IMR-90 (cell line): ENCODE results near the gene KRTAP5-10. TPM values are rescaled to one million over a fixed set of nuclear protein-coding genes. Genes with fewer than 3 reads are reported as not detected.

Experiments
- ATAC-seq: fragments of 200-7000 bp; cut with Tn5 transposase; 2 replicates; pipeline ENCODE4 v1.9.1; 2020; ENCODE audit warnings: low read depth, mild to moderate bottlenecking, moderate library complexity
- BruUV-seq: library from RNA; stranded (reverse); fragments of 400-500 nt; replicated peaks from 2 replicates; lab custom pipeline; 2021; lab: Mats Ljungman, UMichigan
- CTCF ChIA-PET: fragments of 300-600 bp; formaldehyde crosslinking; extraction: SDS; loops from one replicate; lab custom pipeline; 2021; ENCODE audit warnings: antibody characterized with exemption; lab: Yijun Ruan, JAX
- POLR2A ChIA-PET: fragments of 300-600 bp; sonication (Branson Sonifier 250); formaldehyde crosslinking; loops from one replicate; lab custom pipeline; 2022; ENCODE audit warnings: antibody characterized with exemption; ENCODE audit not compliant: unreplicated experiment; lab: Charles Lee
- DNase-seq: peaks from one replicate; pipeline ENCODE4 v3.0.0; 2013
- H2AFZ ChIP-seq: replicated peaks from 2 replicates; pipeline ENCODE3; 2013; ENCODE audit warnings: low read length, mild to moderate bottlenecking; ENCODE audit not compliant: poor library complexity
- H2AK5ac ChIP-seq: 2 replicates; pipeline ENCODE4 v1.6.1; 2013; ENCODE audit warnings: low read depth, low read length, inconsistent platforms
- H2AK9ac ChIP-seq: replicated peaks from 2 replicates; pipeline ENCODE3; 2013; ENCODE audit warnings: mild to moderate bottlenecking, low read depth, low read length, moderate library complexity; ENCODE audit not compliant: poor library complexity
- H2BK120ac ChIP-seq: 2 replicates; pipeline ENCODE4 v1.6.1; 2013; ENCODE audit warnings: low read depth, low read length, inconsistent platforms
- H2BK15ac ChIP-seq: 3 replicates; pipeline ENCODE4 v1.6.1; 2013; ENCODE audit warnings: low read depth, low read length, inconsistent platforms
- H2BK20ac ChIP-seq: 2 replicates; pipeline ENCODE4 v1.6.1; 2013; ENCODE audit warnings: low read depth, mild to moderate bottlenecking, inconsistent platforms, low read length, moderate library complexity
- H2BK5ac ChIP-seq: 2 replicates; pipeline ENCODE4 v1.6.1; 2013; ENCODE audit warnings: mild to moderate bottlenecking, low read depth, low read length, inconsistent platforms; ENCODE audit not compliant: poor library complexity, severe bottlenecking
- H3K14ac ChIP-seq: replicated peaks from 2 replicates; pipeline ENCODE4 v1.6.1; 2013; ENCODE audit warnings: low read depth, low read length, inconsistent platforms
- H3K18ac ChIP-seq: 2 replicates; pipeline ENCODE4 v1.6.1; 2013; ENCODE audit warnings: low read depth, low read length, control low read depth
- H3K23ac ChIP-seq: 2 replicates; pipeline ENCODE4 v1.6.1; 2013; ENCODE audit warnings: low read depth, low read length, inconsistent platforms
- H3K27ac ChIP-seq: 2 replicates; pipeline ENCODE4 v1.5.1; 2013; ENCODE audit warnings: mild to moderate bottlenecking, control low read depth, low read length; ENCODE audit not compliant: insufficient read depth
- H3K27me3 ChIP-seq: 2 replicates; pipeline ENCODE4 v1.6.1; 2013; ENCODE audit warnings: low read length; ENCODE audit not compliant: control insufficient read depth, insufficient read depth
- H3K36me3 ChIP-seq: 2 replicates; pipeline ENCODE4 v1.6.1; 2013; ENCODE audit warnings: low read length, mixed read lengths; ENCODE audit not compliant: control insufficient read depth, insufficient read depth
- H3K4ac ChIP-seq: 2 replicates; pipeline ENCODE4 v1.6.1; 2013; ENCODE audit warnings: low read depth, low read length, inconsistent platforms
- H3K4me1 ChIP-seq: 2 replicates; pipeline ENCODE4 v1.6.1; 2013; ENCODE audit warnings: low read length, mixed read lengths; ENCODE audit not compliant: control insufficient read depth, insufficient read depth
- H3K4me2 ChIP-seq: 2 replicates; pipeline ENCODE4 v1.6.1; 2013; ENCODE audit warnings: low read depth, mild to moderate bottlenecking, control low read depth, low read length, moderate library complexity
- H3K4me3 ChIP-seq: 2 replicates; pipeline ENCODE4 v1.5.1; 2013; ENCODE audit warnings: low read depth, mild to moderate bottlenecking, control low read depth, low read length, moderate library complexity; ENCODE audit not compliant: insufficient read depth
- H3K56ac ChIP-seq: 2 replicates; pipeline ENCODE4 v1.6.1; 2013; ENCODE audit warnings: low read length, inconsistent platforms; ENCODE audit not compliant: insufficient read depth; ENCODE audit errors: extremely low read depth
- H3K79me1 ChIP-seq, 2 experiments: 2 replicates each; pipeline ENCODE4 v1.6.1; 2013; ENCODE audit warnings: low read length in 2 of 2, inconsistent platforms in 1 of 2, low read depth in 1 of 2
- H3K9ac ChIP-seq: 2 replicates; pipeline ENCODE4 v1.6.1; 2013; ENCODE audit warnings: low read depth, low read length, control low read depth
- H3K9me1 ChIP-seq: 2 replicates; pipeline ENCODE4 v1.6.1; 2013; ENCODE audit warnings: low read length, inconsistent platforms; ENCODE audit not compliant: insufficient read depth
- H3K9me3 ChIP-seq: 2 replicates; pipeline ENCODE4 v1.6.1; 2013; ENCODE audit warnings: low read length; ENCODE audit not compliant: control insufficient read depth, insufficient read depth
- H4K20me1 ChIP-seq: 2 replicates; pipeline ENCODE4 v1.6.1; 2013; ENCODE audit warnings: low read length, inconsistent platforms; ENCODE audit not compliant: insufficient read depth
- H4K5ac ChIP-seq: 2 replicates; pipeline ENCODE4 v1.6.1; 2013; ENCODE audit warnings: mild to moderate bottlenecking, low read depth, low read length, control low read depth
- H4K8ac ChIP-seq, 2 experiments: 2 replicates each; pipeline ENCODE4 v1.6.1; 2013; ENCODE audit warnings: low read depth in 2 of 2, low read length in 2 of 2, control low read depth in 1 of 2, inconsistent platforms in 1 of 2
- H4K91ac ChIP-seq: 2 replicates; pipeline ENCODE4 v1.6.1; 2013; ENCODE audit warnings: low read depth, low read length, inconsistent platforms; ENCODE audit not compliant: insufficient read depth
- CEBPB ChIP-seq: IDR thresholded peaks from 2 replicates; pipeline ENCODE4 v1.6.1; 2012; ENCODE audit warnings: low read depth, low read length, improper control_type of control experiment
- CTCF ChIP-seq: conservative IDR thresholded peaks from 2 replicates; pipeline ENCODE4 v1.5.1; 2012; ENCODE audit warnings: mild to moderate bottlenecking, low read depth, low read length, improper control_type of control experiment
- FOS ChIP-seq: fragments of 150-350 bp; IDR thresholded peaks from 2 replicates; pipeline ENCODE4 v1.6.1; 2016; ENCODE audit warnings: low read depth, low read length
- MAZ ChIP-seq: IDR thresholded peaks from 2 replicates; pipeline ENCODE4 v1.6.1; 2012; ENCODE audit warnings: low read depth, mild to moderate bottlenecking, low read length, improper control_type of control experiment, moderate library complexity, borderline replicate concordance
- MXI1 ChIP-seq: IDR thresholded peaks from 2 replicates; pipeline ENCODE4 v1.6.1; 2012; ENCODE audit warnings: low read depth, mild to moderate bottlenecking, low read length, moderate library complexity, borderline replicate concordance
- NFE2L2 ChIP-seq: fragments of 150-350 bp; IDR thresholded peaks from 2 replicates; pipeline ENCODE4 v1.6.1; 2016; ENCODE audit warnings: low read depth, mild to moderate bottlenecking, low read length
- RCOR1 ChIP-seq: IDR thresholded peaks from 2 replicates; pipeline ENCODE4 v1.6.1; 2012; ENCODE audit warnings: mild to moderate bottlenecking, low read length, improper control_type of control experiment; ENCODE audit not compliant: insufficient replicate concordance
- WGBS, 2 experiments: methylation state at CpG; one replicate each; pipeline versions ENCODE4 v1.1.5 to v1.1.7; 2013; ENCODE audit warnings: missing lambda C conversion rate in 2 of 2; ENCODE audit not compliant: insufficient read length in 1 of 2; ENCODE audit errors: extremely low coverage in 2 of 2; 5-methylcytosine and 5-hydroxymethylcytosine counted together
- dilution Hi-C: fragments of 300-500 bp; cut with HindIII; formaldehyde crosslinking; loops from one replicate; pipeline ENCODE4 v1.14.3; 2018; ENCODE audit warnings: low sequenced_read_pairs; ENCODE audit not compliant: unreplicated experiment
- in situ Hi-C: fragments of 300-500 bp; cut with MboI; formaldehyde crosslinking; loops from 3 replicates; pipeline ENCODE4 v1.14.3; 2019; ENCODE audit warnings: low sequenced_read_pairs, inconsistent platforms, mixed read lengths
- intact Hi-C: fragments of 100-400 bp; cut with micrococcal nuclease; formaldehyde crosslinking; loops from 2 replicates; pipeline ENCODE4 v1.10.0; 2022
- polyA plus RNA-seq, 3 experiments: library from polyadenylated mRNA; depleted of rRNA; stranded (reverse); fragments of >200 nt; gene quantifications; 2 replicates each; pipeline ENCODE4 v1.2.3, GENCODE V29; 2012; ENCODE audit warnings: low replicate concordance in 1 of 3
- total RNA-seq: library from RNA; depleted of rRNA; stranded (reverse); fragments of >200 nt; gene quantifications from 2 replicates; pipeline ENCODE4 v1.2.3, GENCODE V29; 2012
- TF ChIP-seq, protein P1 (sequence below): fragments of 150-350 bp; IDR thresholded peaks from 2 replicates; pipeline ENCODE4 v1.6.1; 2016; ENCODE audit warnings: low read depth, mild to moderate bottlenecking, low read length, moderate library complexity, borderline replicate concordance

The KRTAP5-10 gene
- total and polyA plus RNA-seq, 2 of the 4 experiments (the other 2 are of a cell fraction) = not detected

GRCh38 chr11:71581826-71582225 is 16.5 kb downstream of the KRTAP5-10 start:
- no peak overlapping the region for H3K14ac ChIP-seq
- dilution Hi-C loops = no loop called here
- no peaks in the 10 kb centered on the region for H3K36me3 ChIP-seq
- intact Hi-C loops = no loop called here
- peaks cover 11% of the 10 kb centered on the region for H3K27me3 ChIP-seq
- no peak overlapping the region for H3K23ac ChIP-seq
- H2BK15ac ChIP-seq = no peak overlapping the region
- no peak overlapping the region for H4K91ac ChIP-seq
- no TSS peak for BruUV-seq
- H2BK5ac ChIP-seq = no peak overlapping the region
- ChIA-PET CTCF (no interaction called here), POLR2A (no interaction called here)
- H3K4ac ChIP-seq = no peak overlapping the region
- no peaks in the 10 kb centered on the region for H3K9me1 ChIP-seq
- in situ Hi-C loops = no loop called here
- H3K9ac ChIP-seq = no peak overlapping the region
- no peak for DNase-seq
- no peak overlapping the region for H4K8ac ChIP-seq
- H2AK9ac ChIP-seq = no peak overlapping the region
- no peaks in the 10 kb centered on the region for H3K9me3 ChIP-seq
- H3K27ac ChIP-seq = no peak overlapping the region
- H2AK5ac ChIP-seq = no peak overlapping the region
- no peak overlapping the region for H4K5ac ChIP-seq
- no CpG with 5 or more reads among the region's 4 CpGs for WGBS, 2 experiments
- no peak overlapping the region for H3K56ac ChIP-seq
- TF ChIP-seq, protein P1, sequence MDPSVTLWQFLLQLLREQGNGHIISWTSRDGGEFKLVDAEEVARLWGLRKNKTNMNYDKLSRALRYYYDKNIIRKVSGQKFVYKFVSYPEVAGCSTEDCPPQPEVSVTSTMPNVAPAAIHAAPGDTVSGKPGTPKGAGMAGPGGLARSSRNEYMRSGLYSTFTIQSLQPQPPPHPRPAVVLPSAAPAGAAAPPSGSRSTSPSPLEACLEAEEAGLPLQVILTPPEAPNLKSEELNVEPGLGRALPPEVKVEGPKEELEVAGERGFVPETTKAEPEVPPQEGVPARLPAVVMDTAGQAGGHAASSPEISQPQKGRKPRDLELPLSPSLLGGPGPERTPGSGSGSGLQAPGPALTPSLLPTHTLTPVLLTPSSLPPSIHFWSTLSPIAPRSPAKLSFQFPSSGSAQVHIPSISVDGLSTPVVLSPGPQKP = no peak
- no peak for TF ChIP-seq MAZ
- TF ChIP-seq CEBPB = no peak
- TF ChIP-seq CTCF = no peak
- TF ChIP-seq NFE2L2 = no peak
- no peak for TF ChIP-seq FOS
- no peak for TF ChIP-seq RCOR1
- no peak for TF ChIP-seq MXI1
- no peaks in the 10 kb centered on the region for H4K20me1 ChIP-seq
- H3K4me2 ChIP-seq = no peak overlapping the region
- no peak for ATAC-seq
- no peaks in the 10 kb centered on the region for H3K79me1 ChIP-seq
- no peak overlapping the region for H3K4me3 ChIP-seq
- no peaks in the 10 kb centered on the region for H3K4me1 ChIP-seq
- no peak overlapping the region for H2AFZ ChIP-seq
- H2BK120ac ChIP-seq = no peak overlapping the region
- H2BK20ac ChIP-seq = no peak overlapping the region
- no peak overlapping the region for H3K18ac ChIP-seq
